PFSK-1 (cell line): ENCODE data around the gene FAM168A.

Source experiments
- FOXP2 ChIP-seq: optimal IDR thresholded peaks from 2 replicates; pipeline ENCODE3; 2011; ENCODE audit warnings: borderline replicate concordance, control low read depth, inconsistent platforms; ENCODE audit not compliant: insufficient read depth; ENCODE audit errors: extremely low read length, extremely low read depth
- POLR2AphosphoS5 ChIP-seq: IDR thresholded peaks from 2 replicates; pipeline ENCODE4 v1.6.1; 2012; ENCODE audit warnings: low read depth, mild to moderate bottlenecking, control low read depth, low read length, moderate library complexity
- REST ChIP-seq, 2 experiments: IDR thresholded peaks; 2 replicates each; pipeline versions ENCODE4 v1.6.1 to v1.8.0; 2011 to 2012; ENCODE audit warnings: low read depth in 2 of 2, low read length in 2 of 2, control low read depth in 1 of 2, inconsistent platforms in 1 of 2, mild to moderate bottlenecking in 1 of 2, moderate library complexity in 1 of 2; ENCODE audit not compliant: insufficient read depth in 1 of 2
- SIN3A ChIP-seq: IDR thresholded peaks from 2 replicates; pipeline ENCODE4 v1.6.1; 2012; ENCODE audit warnings: mild to moderate bottlenecking, low read length, moderate library complexity, borderline replicate concordance; ENCODE audit not compliant: insufficient read depth
- TAF1 ChIP-seq: IDR thresholded peaks from 2 replicates; pipeline ENCODE4 v1.6.1; 2012; ENCODE audit warnings: low read length, control low read depth, borderline replicate concordance; ENCODE audit not compliant: insufficient read depth

The FAM168A gene

GRCh38 chr11:73359341-73359740 is 238.6 kb downstream of the FAM168A start:
- TF ChIP-seq POLR2AphosphoS5: no peak
- no peak for TF ChIP-seq TAF1
- no peak for TF ChIP-seq SIN3A
- TF ChIP-seq FOXP2: no peak
- no peak for TF ChIP-seq REST (IDR thresholded peaks at IDR 0.05; ENCODE audit: insufficient read depth in 1 of 2, low read depth in 2 of 2, low read length in 2 of 2)

GRCh38 chr11:73358071-73358470 is 239.8 kb downstream of the FAM168A start:
- TF ChIP-seq POLR2AphosphoS5 (no peak), REST (IDR thresholded peaks at IDR 0.05; ENCODE audit: insufficient read depth in 1 of 2, low read depth in 2 of 2, low read length in 2 of 2) (no peak), SIN3A (no peak), TAF1 (no peak)

- TF ChIP-seq FOXP2 (no peak), POLR2AphosphoS5 (no peak), SIN3A (no peak), REST (IDR thresholded peaks at IDR 0.05; ENCODE audit: insufficient read depth in 1 of 2, low read depth in 2 of 2, low read length in 2 of 2) (no peak), TAF1 (no peak)
Observed at GRCh38 chr11:73356979-73357860, 240.7 kb downstream of the FAM168A start.

- TF ChIP-seq TAF1 (no peak), REST (IDR thresholded peaks at IDR 0.05; ENCODE audit: insufficient read depth in 1 of 2, low read depth in 2 of 2, low read length in 2 of 2) (no peak), FOXP2 (no peak), POLR2AphosphoS5 (no peak), SIN3A (no peak)
Observed at GRCh38 chr11:73355109-73355508, 242.8 kb downstream of the FAM168A start.
